Panc1 (cell line): Measurements from ENCODE around the gene AKAP7. TPM values are rescaled to one million over a fixed set of nuclear protein-coding genes. Genes with fewer than 3 reads are reported as not detected.

Experiments
- ATAC-seq: fragments of 200-7000 bp; cut with Tn5 transposase; 2 replicates; pipeline ENCODE4 v1.9.1; 2020; ENCODE audit warnings: mild to moderate bottlenecking, moderate library complexity
- BruUV-seq: library from RNA; stranded (reverse); fragments of 400-500 nt; replicated peaks from 2 replicates; lab custom pipeline; 2021; lab: Mats Ljungman, UMichigan
- CTCF ChIA-PET: fragments of 300-600 bp; sonication (Branson Sonifier 250); formaldehyde crosslinking; loops from one replicate; lab custom pipeline; 2022; ENCODE audit warnings: antibody characterized with exemption; lab: Charles Lee
- POLR2A ChIA-PET: fragments of 300-600 bp; sonication (Branson Sonifier 250); formaldehyde crosslinking; loops from one replicate; lab custom pipeline; 2022; ENCODE audit warnings: antibody characterized with exemption; lab: Charles Lee
- DNase-seq: peaks from one replicate; pipeline ENCODE4 v3.0.0-alpha.2; 2010; ENCODE audit warnings: low read depth, low spot score
- H3K27ac ChIP-seq: 2 replicates; pipeline ENCODE4 v1.5.1; 2011; ENCODE audit warnings: mild to moderate bottlenecking, low read length, inconsistent platforms
- H3K27me3 ChIP-seq: fragments of 200-500 bp; sonication (Bioruptor generic); 2 replicates; pipeline ENCODE4 v1.6.0; 2014; ENCODE audit warnings: low read length, inconsistent platforms; ENCODE audit not compliant: control insufficient read depth, insufficient read depth
- H3K36me3 ChIP-seq: fragments of 200-500 bp; sonication (Bioruptor generic); 2 replicates; pipeline ENCODE4 v1.5.1; 2014; ENCODE audit warnings: inconsistent platforms, mild to moderate bottlenecking, low read length, moderate library complexity; ENCODE audit not compliant: control insufficient read depth, insufficient read depth
- H3K4me1 ChIP-seq: 2 replicates; pipeline ENCODE4 v1.5.1; 2011; ENCODE audit warnings: inconsistent platforms, mild to moderate bottlenecking, low read length, moderate library complexity; ENCODE audit not compliant: control insufficient read depth, insufficient read depth
- H3K4me3 ChIP-seq, 2 experiments: 2 replicates each; pipeline ENCODE4 v1.5.1; 2011 to 2012; ENCODE audit warnings: low read depth in 2 of 2, low read length in 2 of 2, mild to moderate bottlenecking in 2 of 2, inconsistent platforms in 1 of 2, moderate library complexity in 1 of 2
- H3K9me3 ChIP-seq: fragments of 200-500 bp; sonication (Bioruptor generic); 2 replicates; pipeline ENCODE4 v1.5.1; 2014; ENCODE audit warnings: low read depth, mild to moderate bottlenecking, inconsistent platforms, low read length, moderate library complexity; ENCODE audit not compliant: control insufficient read depth, insufficient read depth
- POLR2AphosphoS5 ChIP-seq: IDR thresholded peaks from 2 replicates; pipeline ENCODE4 v1.6.1; 2012; ENCODE audit warnings: mild to moderate bottlenecking, low read depth, low read length, moderate library complexity
- SIN3A ChIP-seq: IDR thresholded peaks from 2 replicates; pipeline ENCODE4 v1.6.1; 2012; ENCODE audit warnings: low read depth, mild to moderate bottlenecking, low read length, moderate library complexity, borderline replicate concordance; ENCODE audit not compliant: insufficient read depth
- TCF7L2 ChIP-seq: IDR thresholded peaks from 2 replicates; pipeline ENCODE4 v1.6.1; 2011; ENCODE audit warnings: mild to moderate bottlenecking, low read depth, low read length, inconsistent platforms
- in situ Hi-C: cut with HindIII; loops from 2 replicates; pipeline ENCODE4 v1.10.0; 2016; ENCODE audit warnings: low sequenced_read_pairs, low pct_unique_long_range_greater_than_20kb
- intact Hi-C: fragments of 100-400 bp; cut with micrococcal nuclease; formaldehyde crosslinking; loops from one replicate; pipeline ENCODE4 v1.10.0; 2022; ENCODE audit not compliant: unreplicated experiment
- total RNA-seq: library from RNA; stranded (reverse); gene quantifications from one replicate; pipeline ENCODE4 v1.2.1, GENCODE V29; 2021; ENCODE audit not compliant: unreplicated experiment
- TF ChIP-seq, protein P1 (sequence below): fragments of 450-650 bp; IDR thresholded peaks from 2 replicates; pipeline ENCODE4 v1.5.1; 2017; ENCODE audit warnings: mild to moderate bottlenecking
- TF ChIP-seq, protein P2 (sequence below), 2 experiments: IDR thresholded peaks; 2 replicates each; pipeline ENCODE4 v1.6.1; 2011 to 2012; ENCODE audit warnings: low read depth in 2 of 2, control low read depth in 1 of 2, low read length in 1 of 2, mild to moderate bottlenecking in 1 of 2, moderate library complexity in 1 of 2; ENCODE audit not compliant: insufficient read depth in 1 of 2

The AKAP7 gene
- total RNA-seq, 1 experiment from 2014 or later = 3.2 TPM

DNA sequence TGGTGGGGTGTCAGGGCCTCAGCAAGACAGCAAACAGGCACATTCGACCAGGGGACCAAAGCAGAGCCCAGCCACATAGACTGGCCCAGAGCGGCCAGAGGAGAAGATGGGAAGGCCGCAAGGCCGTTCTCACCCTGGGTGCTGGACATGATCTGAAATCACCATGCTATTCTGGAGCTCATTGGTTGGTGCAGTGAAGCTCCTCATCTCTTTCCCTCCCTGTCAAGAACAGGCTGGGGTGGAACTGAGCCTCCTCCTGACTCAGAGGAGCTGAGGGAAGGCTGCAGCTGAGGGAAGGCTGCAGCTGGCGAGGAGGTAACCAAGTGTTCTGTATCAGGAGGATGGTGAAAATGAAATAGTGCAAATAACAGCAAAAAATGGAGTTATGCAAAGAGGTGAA is 80.0 kb downstream of the AKAP7 start:
- intact Hi-C loops (no loop called here), in situ Hi-C loops (no loop called here)
- no peaks in the 10 kb centered on the region for H3K4me1 ChIP-seq
- BruUV-seq = no TSS peak
- no peak overlapping the region for H3K27ac ChIP-seq
- no peaks in the 10 kb centered on the region for H3K36me3 ChIP-seq
- no peaks in the 10 kb centered on the region for H3K27me3 ChIP-seq
- no peak overlapping the region for H3K4me3 ChIP-seq
- POLR2A ChIA-PET = no interaction called here
- CTCF ChIA-PET = no interaction called here
- no peaks in the 10 kb centered on the region for H3K9me3 ChIP-seq
- TF ChIP-seq, protein P1, sequence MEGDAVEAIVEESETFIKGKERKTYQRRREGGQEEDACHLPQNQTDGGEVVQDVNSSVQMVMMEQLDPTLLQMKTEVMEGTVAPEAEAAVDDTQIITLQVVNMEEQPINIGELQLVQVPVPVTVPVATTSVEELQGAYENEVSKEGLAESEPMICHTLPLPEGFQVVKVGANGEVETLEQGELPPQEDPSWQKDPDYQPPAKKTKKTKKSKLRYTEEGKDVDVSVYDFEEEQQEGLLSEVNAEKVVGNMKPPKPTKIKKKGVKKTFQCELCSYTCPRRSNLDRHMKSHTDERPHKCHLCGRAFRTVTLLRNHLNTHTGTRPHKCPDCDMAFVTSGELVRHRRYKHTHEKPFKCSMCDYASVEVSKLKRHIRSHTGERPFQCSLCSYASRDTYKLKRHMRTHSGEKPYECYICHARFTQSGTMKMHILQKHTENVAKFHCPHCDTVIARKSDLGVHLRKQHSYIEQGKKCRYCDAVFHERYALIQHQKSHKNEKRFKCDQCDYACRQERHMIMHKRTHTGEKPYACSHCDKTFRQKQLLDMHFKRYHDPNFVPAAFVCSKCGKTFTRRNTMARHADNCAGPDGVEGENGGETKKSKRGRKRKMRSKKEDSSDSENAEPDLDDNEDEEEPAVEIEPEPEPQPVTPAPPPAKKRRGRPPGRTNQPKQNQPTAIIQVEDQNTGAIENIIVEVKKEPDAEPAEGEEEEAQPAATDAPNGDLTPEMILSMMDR = no peak
- no peak for TF ChIP-seq SIN3A
- no peak for TF ChIP-seq TCF7L2
- TF ChIP-seq, protein P2, sequence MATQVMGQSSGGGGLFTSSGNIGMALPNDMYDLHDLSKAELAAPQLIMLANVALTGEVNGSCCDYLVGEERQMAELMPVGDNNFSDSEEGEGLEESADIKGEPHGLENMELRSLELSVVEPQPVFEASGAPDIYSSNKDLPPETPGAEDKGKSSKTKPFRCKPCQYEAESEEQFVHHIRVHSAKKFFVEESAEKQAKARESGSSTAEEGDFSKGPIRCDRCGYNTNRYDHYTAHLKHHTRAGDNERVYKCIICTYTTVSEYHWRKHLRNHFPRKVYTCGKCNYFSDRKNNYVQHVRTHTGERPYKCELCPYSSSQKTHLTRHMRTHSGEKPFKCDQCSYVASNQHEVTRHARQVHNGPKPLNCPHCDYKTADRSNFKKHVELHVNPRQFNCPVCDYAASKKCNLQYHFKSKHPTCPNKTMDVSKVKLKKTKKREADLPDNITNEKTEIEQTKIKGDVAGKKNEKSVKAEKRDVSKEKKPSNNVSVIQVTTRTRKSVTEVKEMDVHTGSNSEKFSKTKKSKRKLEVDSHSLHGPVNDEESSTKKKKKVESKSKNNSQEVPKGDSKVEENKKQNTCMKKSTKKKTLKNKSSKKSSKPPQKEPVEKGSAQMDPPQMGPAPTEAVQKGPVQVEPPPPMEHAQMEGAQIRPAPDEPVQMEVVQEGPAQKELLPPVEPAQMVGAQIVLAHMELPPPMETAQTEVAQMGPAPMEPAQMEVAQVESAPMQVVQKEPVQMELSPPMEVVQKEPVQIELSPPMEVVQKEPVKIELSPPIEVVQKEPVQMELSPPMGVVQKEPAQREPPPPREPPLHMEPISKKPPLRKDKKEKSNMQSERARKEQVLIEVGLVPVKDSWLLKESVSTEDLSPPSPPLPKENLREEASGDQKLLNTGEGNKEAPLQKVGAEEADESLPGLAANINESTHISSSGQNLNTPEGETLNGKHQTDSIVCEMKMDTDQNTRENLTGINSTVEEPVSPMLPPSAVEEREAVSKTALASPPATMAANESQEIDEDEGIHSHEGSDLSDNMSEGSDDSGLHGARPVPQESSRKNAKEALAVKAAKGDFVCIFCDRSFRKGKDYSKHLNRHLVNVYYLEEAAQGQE (IDR thresholded peaks at IDR 0.05; ENCODE audit: insufficient read depth in 1 of 2, low read depth in 2 of 2, low read length in 1 of 2) = no peak
- no peak for TF ChIP-seq POLR2AphosphoS5
- DNase-seq (no peak), ATAC-seq (no peak)

DNA sequence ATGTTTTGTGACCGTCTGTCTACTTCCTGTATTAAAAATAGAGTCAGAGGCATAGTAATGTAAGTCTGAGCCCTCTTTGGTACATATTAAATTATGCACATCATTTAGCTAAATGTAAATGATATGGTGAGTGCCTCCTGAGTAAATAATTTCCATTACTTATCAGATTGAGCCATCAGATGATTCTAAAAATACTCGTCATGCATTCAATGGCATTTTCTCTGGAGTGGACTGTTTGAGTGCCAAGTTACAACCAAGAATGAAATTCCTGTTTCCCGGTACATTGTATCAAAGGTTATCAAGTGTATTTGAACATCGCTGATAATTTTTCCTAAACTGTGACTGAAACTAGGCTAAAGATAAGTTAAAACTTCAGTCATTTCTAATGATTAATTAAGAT is 81.0 kb downstream of the AKAP7 start:
- intact Hi-C loops (no loop called here), in situ Hi-C loops (no loop called here)
- no peak overlapping the region for H3K4me3 ChIP-seq
- no peaks in the 10 kb centered on the region for H3K9me3 ChIP-seq
- ATAC-seq = no peak
- H3K4me1 ChIP-seq = no peaks in the 10 kb centered on the region
- CTCF ChIA-PET = no interaction called here
- POLR2A ChIA-PET = no interaction called here
- H3K27me3 ChIP-seq = no peaks in the 10 kb centered on the region
- no peak for DNase-seq
- no peaks in the 10 kb centered on the region for H3K36me3 ChIP-seq
- no peak overlapping the region for H3K27ac ChIP-seq
- BruUV-seq = no TSS peak
- no peak for TF ChIP-seq TCF7L2
- TF ChIP-seq, protein P2 (IDR thresholded peaks at IDR 0.05; ENCODE audit: insufficient read depth in 1 of 2, low read depth in 2 of 2, low read length in 1 of 2) = no peak
- no peak for TF ChIP-seq SIN3A
- no peak for TF ChIP-seq POLR2AphosphoS5
- TF ChIP-seq, protein P1 = no peak
